GM21619 (cell line): ENCODE measurements around the gene PIK3CB.
A peak's percentile ranks its signal among the peaks of the same experiment; 100 is the strongest.

ENCODE experiments used
- ATAC-seq: cut with Tn5 transposase; IDR thresholded peaks from one replicate; pipeline ENCODE4 v1.9.1; 2021; ENCODE audit not compliant: unreplicated experiment

PIK3CB gene

GRCh38 chr3:138768125-138768524 lies 66.6 kb downstream of the PIK3CB start:
- no peak for ATAC-seq

- ATAC-seq, result no peak
Observed at GRCh38 chr3:138767498-138768104, 67.1 kb downstream of the PIK3CB start.

GRCh38 chr3:138761002-138761401 lies 73.7 kb downstream of the PIK3CB start:
- ATAC-seq, result no peak

GRCh38 chr3:138748190-138748589 lies 86.5 kb downstream of the PIK3CB start:
- no peak for ATAC-seq

- ATAC-seq, result no peak
Observed at GRCh38 chr3:138747225-138747624, 87.5 kb downstream of the PIK3CB start.

GRCh38 chr3:138740072-138740471 lies 94.7 kb downstream of the PIK3CB start:
- ATAC-seq, result no peak

- no peak for ATAC-seq
Observed at GRCh38 chr3:138732456-138732855, 102.3 kb downstream of the PIK3CB start.

- no peak for ATAC-seq
Observed at GRCh38 chr3:138726946-138727730, 107.6 kb downstream of the PIK3CB start.

GRCh38 chr3:138726042-138726441 lies 108.7 kb downstream of the PIK3CB start:
- ATAC-seq, result peak; percentile 72

- ATAC-seq, result no peak
Observed at GRCh38 chr3:138725116-138725515, 109.6 kb downstream of the PIK3CB start.

GRCh38 chr3:138724443-138724842 lies 110.3 kb downstream of the PIK3CB start:
- ATAC-seq, result no peak

GRCh38 chr3:138718849-138719248 lies 115.9 kb downstream of the PIK3CB start:
- ATAC-seq, result no peak

GRCh38 chr3:138717348-138717747 lies 117.4 kb downstream of the PIK3CB start:
- peak; percentile 80 for ATAC-seq

GRCh38 chr3:138712086-138712485 lies 122.6 kb downstream of the PIK3CB start:
- ATAC-seq, result no peak

GRCh38 chr3:138705675-138706074 lies 129.1 kb downstream of the PIK3CB start:
- no peak for ATAC-seq

GRCh38 chr3:138696666-138697370 lies 137.9 kb downstream of the PIK3CB start:
- ATAC-seq, result no peak

- ATAC-seq, result no peak
Observed at GRCh38 chr3:138694287-138695007, 140.3 kb downstream of the PIK3CB start.

GRCh38 chr3:138692152-138692551 lies 142.6 kb downstream of the PIK3CB start:
- ATAC-seq, result no peak

GRCh38 chr3:138691351-138691750 lies 143.4 kb downstream of the PIK3CB start:
- no peak for ATAC-seq

GRCh38 chr3:138690036-138690435 lies 144.7 kb downstream of the PIK3CB start:
- no peak for ATAC-seq

- ATAC-seq, result no peak
Observed at GRCh38 chr3:138688871-138689299, 145.8 kb downstream of the PIK3CB start.
